HG02973 (cell line): ENCODE data around the gene MILR1.

ENCODE experiments used
- ATAC-seq: cut with Tn5 transposase; IDR thresholded peaks from one replicate; pipeline ENCODE4 v1.9.1; 2021; ENCODE audit warnings: moderate library complexity; ENCODE audit not compliant: unreplicated experiment

The MILR1 gene

DNA sequence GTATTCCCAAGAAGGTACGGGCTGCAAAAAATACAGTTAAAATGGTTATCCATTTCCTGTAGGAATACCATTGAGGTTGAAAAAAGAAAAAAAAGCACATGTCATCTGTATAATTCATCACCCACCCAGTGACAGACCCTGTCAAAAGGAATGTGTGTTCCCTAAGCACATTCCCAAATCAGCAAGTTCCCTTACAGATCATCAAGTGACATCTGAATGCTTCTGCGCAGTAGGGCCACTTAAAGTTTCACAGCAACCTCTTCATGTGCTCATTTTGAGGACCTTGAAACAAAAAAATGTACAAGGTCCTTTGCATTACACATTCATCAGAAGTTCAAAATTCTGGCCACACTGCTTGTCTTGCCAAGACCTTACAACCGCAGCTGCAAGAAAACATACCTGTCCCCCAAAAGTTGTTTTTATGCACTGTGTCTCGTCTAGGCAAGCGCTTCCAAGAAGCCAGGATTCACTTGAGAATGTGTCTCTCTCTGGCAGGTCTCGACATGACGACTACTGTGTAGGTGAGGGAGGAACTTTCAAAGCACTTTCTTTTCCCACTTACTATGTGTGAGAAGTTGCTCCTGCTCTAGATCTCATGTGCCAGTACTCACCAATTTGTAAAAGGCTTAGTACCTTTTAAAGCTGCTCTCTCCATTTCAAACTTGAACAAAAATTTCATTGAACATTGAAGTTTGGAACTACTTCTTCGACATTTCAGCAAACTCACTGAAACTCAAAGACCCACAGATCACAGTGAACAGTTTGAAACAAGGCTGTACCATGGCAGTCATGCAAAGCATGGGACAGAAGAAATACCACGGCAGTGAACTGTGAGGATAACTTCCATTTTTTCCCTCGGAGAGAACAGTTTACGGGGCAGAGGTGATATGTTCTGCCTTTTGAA lies 52.2 kb downstream of the MILR1 start:
- no peak for ATAC-seq

DNA sequence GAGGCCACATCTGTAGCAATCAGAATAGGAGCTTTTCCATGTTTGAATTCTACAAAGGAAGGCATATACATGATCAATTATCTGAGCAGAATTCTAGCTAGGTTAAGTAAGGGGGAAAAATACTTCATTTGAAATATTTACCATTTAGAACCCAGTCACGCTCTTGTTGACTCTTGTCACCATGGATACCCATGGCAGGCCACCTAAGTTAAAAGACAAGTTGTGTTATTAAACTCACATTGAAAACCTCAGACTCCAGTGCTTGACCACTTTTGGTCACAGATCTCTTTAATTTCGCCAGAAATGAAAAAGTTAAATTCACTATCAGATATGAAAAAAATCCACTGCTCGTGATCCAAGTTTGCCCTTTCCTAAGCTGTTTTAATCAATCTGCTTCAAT lies 53.1 kb downstream of the MILR1 start:
- no peak for ATAC-seq

DNA sequence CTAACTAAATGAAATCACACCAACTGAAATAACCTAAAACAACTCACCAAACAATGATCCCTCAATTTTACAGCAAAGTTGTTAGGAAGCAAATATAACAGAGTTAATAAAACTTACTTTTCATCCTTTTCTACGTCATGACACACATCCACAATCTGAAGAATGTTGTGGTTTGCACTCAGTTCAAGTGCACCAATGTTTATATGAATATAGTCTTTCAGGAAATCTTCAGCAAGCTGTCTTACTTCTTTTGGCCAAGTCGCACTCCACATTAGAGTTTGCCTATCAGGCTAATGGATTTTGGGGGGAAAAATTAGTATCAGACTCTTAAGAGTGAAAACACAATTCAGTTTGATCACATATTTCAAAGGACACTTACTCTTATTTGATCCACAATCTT lies 53.9 kb downstream of the MILR1 start:
- no peak for ATAC-seq

DNA sequence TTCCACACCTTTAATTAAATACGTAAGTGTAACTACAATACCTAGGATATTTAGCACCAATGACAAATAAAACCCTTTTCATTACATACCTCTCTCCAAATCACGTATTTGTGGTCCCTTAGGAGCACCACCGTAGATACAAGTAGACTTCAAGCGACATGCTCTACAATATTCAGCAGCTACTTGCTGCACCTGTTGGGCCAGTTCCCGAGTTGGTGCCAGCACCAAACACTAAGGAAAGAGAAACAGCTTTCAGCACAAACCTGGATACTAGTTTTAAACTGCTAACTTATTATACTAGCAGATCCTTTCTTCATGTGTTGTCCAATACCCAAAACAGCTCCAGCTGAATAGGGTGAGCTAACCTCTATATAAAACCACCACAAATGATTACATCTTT lies 54.4 kb downstream of the MILR1 start:
- ATAC-seq = no peak

DNA sequence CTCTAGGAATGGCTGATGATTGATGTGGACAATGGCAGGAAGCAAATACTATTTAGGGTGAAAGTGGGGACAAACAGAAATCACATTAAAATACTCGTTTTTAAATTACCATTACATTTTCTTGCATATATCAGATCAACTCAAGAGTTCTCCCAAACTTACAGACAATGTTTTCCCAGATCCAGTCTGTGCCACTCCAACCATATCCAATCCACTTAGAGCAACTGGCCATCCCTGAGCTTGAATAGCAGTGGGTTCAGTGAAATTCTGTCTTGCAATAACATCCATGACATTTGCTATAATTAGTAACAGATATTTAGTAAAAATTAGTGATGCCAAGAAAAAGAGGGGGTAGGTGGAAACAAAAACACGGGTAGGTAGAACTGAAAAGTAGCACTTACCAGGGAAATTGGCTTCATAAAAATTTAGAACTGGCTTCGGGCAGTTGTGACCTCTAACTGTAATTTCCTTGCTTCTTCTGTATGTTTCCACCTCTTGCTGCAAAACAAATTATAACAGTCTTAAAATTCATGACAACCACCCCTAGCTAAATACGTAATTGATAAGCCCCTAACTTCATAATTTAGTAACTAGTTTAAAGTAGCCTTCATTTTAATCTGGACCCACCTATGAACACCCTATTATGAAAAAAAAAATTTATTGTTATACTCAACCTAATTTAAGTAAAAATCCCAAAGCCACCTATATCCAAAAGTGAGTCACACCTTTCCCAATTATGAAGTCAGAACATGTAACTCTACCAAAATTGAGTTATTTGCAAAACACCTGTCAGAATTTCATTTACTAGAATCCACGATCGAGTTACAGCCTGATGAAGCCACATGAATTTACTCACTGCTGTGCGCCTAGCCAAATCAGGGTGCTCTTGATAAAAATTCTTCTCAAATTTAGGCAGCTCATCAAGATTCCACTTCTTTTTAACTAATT lies 55.2 kb downstream of the MILR1 start:
- ATAC-seq = no peak

DNA sequence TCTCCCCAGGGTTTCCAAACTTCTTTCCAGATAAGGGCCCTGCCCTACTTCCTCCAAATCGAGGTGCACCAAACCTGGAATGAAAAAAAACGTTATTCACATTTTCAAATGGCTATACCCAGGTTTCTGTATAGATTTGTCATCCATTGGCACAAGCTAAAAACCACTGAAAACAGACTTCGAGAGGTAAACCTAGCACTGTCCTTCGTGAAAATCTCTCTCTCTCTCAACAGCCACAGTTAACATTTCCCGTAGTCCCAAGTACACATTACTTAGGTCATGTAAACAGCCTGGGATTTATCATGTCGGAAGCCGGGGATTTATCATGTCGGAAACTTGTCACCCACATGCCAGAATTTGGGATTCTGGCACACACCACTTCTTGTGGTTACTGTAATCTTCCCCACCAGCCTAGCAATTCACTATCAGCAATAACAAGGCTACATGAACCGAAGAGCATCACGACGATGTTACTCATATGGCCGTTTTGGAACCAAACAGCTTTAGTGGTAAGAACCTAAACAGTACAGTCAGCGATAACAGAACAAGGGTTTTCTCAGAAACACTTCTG lies 55.9 kb downstream of the MILR1 start:
- ATAC-seq = no peak

DNA sequence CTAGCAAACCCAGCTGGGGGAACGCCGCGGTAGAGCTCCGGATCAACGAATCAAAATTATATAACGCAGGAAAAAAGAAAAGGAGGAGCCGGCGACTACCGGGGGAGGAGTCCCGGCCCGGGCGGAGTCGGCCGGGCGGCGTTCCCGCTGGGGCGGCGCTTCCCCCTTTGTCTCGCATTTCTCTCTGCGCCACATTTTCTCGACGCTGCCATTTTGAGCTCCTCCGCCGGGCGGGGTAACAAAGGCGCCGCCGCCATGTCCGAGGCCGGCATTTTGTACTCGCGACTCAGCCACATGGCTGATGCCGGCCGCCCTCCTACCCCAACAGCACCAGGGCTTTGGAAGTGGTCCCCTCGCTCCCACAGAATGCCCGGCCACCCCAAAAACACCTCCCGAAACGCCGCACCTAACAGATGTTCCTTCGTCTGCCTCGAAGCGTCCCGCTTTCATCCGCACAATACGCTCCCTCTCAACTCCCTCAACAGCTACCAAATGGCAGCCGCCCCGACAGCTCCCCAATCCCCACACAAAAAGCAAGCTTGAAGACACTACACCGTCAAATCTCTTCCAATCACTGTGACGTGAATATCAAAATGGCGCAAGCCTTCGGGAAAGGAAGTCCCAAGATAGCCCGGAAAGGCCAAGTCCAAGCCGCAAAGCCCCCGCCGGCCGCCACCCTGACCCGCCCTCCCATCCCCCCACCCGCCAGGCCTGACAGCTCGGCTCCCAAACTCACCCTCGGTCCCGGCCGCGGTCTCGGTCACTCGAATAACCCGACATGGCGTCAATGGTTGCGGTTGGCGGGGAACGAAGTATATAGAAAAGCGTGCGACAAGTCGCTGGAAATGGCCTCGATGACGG lies 56.7 kb downstream of the MILR1 start:
- ATAC-seq = no peak

DNA sequence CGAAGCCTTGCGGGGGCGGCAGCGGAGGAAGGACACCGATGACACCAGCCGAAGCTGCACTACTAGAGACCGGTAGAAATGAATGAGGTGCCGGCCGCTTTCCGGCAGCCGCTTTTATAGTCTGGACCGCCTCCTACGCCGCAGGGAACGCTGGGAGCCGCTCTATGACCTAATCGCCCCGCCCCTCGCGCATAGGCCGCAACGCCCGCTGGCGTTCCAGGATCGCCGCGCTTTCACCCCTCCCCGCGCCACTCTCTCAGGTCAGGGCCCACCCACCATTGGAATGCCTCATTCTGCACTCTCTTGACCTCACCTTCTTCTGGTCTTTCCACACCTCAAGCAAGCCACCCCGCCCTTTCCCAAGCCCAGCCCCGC lies 57.3 kb downstream of the MILR1 start, which contains the start of gene DDX5:
DDX5 (minus strand) TSS at position 89 of the 375 bp plus-strand sequence. CDS start 170 bp downstream, outside the sequence.
- peak; percentile 55 for ATAC-seq

DNA sequence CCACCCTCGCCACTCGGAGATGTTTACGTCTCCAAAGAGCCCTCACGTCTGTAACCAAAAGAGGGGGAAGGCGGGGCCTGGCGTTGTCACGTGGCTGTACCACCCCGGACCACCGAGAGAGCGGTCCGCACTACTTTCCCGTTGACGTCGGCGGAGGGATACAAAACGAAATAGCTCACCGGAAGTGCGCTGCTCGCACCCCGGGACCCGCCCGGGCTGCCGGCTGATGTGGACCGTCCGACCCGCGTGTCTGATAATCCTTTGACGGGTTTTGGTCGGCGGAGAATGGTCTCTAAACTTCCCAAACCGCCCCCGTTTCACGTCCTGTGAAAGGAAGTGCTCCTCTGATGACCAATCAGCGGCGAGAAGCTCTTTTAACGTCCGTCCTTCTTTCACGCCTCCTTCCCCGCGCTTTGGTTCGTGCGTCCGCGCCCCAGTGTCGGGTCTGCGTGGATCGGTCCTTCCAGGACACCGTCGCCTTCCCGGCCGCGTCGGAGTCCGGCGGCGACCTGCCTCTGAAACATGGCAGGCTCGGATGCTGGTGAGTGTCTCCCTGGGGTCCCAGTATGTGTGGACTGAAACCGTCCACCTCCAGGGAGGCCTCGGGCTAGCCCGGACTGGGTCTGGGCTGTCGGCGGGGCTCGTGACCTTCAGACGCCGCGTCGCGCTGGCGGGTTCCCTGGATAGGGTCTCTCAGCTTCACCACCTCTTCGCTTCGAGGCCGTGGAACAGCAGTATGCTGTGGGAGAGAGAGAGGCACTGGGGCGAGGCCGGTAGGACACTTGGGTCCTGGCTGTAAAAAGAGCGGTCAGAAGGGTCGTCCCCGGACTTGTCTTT lies 57.9 kb downstream of the MILR1 start, which contains the start of gene CEP95:
CEP95 (plus strand) TSS at position 402 of the 837 bp plus-strand sequence; CDS start at position 523, 121 bp downstream.
- peak; percentile 42 for ATAC-seq

DNA sequence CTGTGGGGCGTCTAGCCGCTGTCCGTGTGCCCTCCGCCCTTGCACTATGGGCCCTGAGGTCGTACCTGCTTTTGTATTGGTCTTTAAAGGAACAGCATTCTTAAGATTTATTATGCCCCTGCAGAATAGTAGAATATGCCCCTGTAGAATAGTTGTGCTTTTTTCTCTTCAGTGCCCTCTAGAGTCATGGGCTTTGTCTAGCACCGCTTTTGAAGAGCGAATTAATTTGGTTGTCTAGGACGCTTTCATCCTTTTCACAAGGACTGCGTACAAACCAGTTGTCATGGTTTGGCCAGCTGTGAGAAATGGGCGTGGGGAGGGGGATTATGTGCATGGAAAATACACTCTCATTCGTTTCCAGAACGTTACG lies 58.5 kb downstream of the MILR1 start:
- peak; percentile 14 for ATAC-seq

DNA sequence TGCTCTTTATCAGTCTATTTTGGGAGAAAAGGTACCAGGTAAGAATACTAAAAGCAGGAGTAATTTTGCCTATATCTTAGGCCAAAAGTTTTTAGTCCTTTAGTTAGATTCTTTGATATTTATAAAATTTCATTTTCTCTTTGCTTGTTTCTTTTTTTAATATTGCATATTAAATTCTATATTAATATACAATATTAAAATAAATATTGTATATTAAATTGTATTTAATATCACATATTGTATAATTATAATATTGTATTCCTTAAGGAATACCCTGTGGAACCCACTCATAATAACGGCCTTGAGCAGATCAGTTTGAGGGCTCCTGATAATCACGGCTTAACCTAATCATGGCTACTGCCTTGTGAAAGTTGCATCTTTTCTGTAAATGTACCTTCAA lies 59.8 kb downstream of the MILR1 start:
- ATAC-seq = no peak

DNA sequence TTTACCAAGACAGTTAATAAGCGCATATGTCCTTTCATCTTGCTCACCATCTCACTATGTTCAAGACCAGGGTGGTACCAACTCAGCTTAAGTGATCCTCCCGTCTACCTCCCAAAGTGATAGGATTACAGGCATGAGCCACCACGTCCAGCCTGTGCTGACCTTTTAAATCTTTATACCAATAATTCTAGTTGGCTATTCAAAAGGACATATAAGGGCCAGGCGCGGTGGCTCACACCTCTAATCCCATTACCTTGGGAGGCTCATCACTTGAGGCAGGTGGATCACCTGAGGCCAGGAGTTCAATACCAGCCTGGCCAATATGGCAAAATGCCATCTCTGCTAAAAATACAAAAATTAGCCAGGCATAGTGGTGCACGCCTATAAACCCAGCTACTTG lies 60.3 kb downstream of the MILR1 start:
- no peak for ATAC-seq

DNA sequence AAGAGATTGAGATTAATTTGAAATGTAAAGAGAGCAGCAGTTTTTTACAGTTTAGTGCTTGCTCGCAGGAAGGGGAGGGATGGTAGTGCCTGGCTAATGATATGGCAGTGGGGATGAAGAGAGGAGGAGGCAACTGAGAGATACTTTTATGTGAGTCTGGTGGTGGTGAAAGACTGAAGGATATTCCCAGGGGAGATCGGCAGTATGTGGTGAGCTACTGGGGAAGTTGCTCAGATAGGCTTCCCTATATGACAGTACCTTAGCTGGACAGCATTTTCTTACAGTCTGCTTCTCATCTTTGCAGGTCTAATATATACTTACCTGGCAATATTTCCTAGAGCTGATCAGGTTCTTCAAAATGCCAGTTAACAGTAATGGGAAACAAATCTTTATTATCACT lies 66.5 kb downstream of the MILR1 start:
- ATAC-seq = no peak

DNA sequence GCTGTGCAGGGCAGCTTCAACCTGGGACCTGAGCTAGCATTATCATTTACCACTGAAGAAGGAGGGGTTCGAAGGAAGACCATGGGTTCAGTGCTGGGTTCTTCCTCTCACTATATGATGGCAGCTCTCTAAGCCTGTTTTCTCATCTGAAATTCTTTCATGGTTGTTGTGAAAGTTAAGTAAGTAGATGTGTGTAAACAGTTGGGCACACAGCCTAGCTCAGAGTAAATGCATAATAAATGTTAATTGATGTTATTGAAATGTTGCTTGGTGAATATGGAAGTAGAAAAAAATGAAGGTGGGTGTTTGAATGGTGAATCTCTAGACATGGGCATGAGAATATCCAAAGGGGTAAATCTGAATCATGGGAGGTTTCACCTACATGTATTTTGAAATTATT lies 66.9 kb downstream of the MILR1 start:
- ATAC-seq = no peak
